Calu3 (cell line): ENCODE measurements around the gene TTC28. TPM values are rescaled to one million over a fixed set of nuclear protein-coding genes. Genes with fewer than 3 reads are reported as not detected.

Experiments
- BruUV-seq: library from RNA; stranded (reverse); fragments of 400-500 nt; replicated peaks from 2 replicates; lab custom pipeline; 2021; lab: Mats Ljungman, UMichigan
- CTCF ChIA-PET: fragments of 300-600 bp; sonication (Branson Sonifier 250); formaldehyde crosslinking; loops from one replicate; lab custom pipeline; 2022; ENCODE audit warnings: antibody characterized with exemption; lab: Charles Lee
- DNase-seq: peaks from one replicate; pipeline ENCODE4 v3.0.0; 2022
- H3K27ac Mint-ChIP-seq: one replicate; pipeline ENCODE4 v1.8.0; 2022; ENCODE audit warnings: mixed read lengths; ENCODE audit not compliant: unreplicated experiment
- H3K27me3 Mint-ChIP-seq: one replicate; pipeline ENCODE4 v1.8.0; 2022; ENCODE audit warnings: mixed read lengths; ENCODE audit not compliant: unreplicated experiment
- H3K36me3 Mint-ChIP-seq: one replicate; pipeline ENCODE4 v1.8.0; 2022; ENCODE audit warnings: mild to moderate bottlenecking, moderate library complexity, mixed read lengths; ENCODE audit not compliant: insufficient read depth, unreplicated experiment
- H3K4me1 Mint-ChIP-seq: one replicate; pipeline ENCODE4 v1.8.0; 2022; ENCODE audit warnings: mild to moderate bottlenecking, low read depth, mixed read lengths; ENCODE audit not compliant: unreplicated experiment
- H3K4me3 Mint-ChIP-seq: one replicate; pipeline ENCODE4 v1.8.0; 2022; ENCODE audit warnings: mild to moderate bottlenecking, low read depth, moderate library complexity, mixed read lengths; ENCODE audit not compliant: unreplicated experiment
- H3K9me3 Mint-ChIP-seq: one replicate; pipeline ENCODE4 v1.8.0; 2022; ENCODE audit warnings: low read depth, mixed read lengths; ENCODE audit not compliant: unreplicated experiment
- CTCF ChIP-seq: fragments of 200-600 bp; IDR thresholded peaks from one replicate; pipeline ENCODE4 v1.8.0; 2022; ENCODE audit warnings: antibody characterized with exemption; ENCODE audit not compliant: unreplicated experiment
- intact Hi-C: fragments of 100-400 bp; cut with micrococcal nuclease; formaldehyde crosslinking; loops from one replicate; pipeline ENCODE4 v1.10.0; 2022; ENCODE audit not compliant: unreplicated experiment
- total RNA-seq: library from RNA; stranded (reverse); gene quantifications from 2 replicates; pipeline ENCODE4 v1.2.3, GENCODE V29; 2022

TTC28 gene
- total RNA-seq, 1 experiment from 2014 or later = 5.2 TPM

- no peaks in the 10 kb centered on the region for H3K9me3 Mint-ChIP-seq
- DNase-seq = no peak
- no peak overlapping the region for H3K27ac Mint-ChIP-seq
- H3K4me3 Mint-ChIP-seq = no peak overlapping the region
- CTCF ChIA-PET = no interaction called here
- intact Hi-C loops = no loop called here
- no peaks in the 10 kb centered on the region for H3K36me3 Mint-ChIP-seq
- no TSS peak for BruUV-seq
- H3K27me3 Mint-ChIP-seq = peaks cover 20% of the 10 kb centered on the region
- no peaks in the 10 kb centered on the region for H3K4me1 Mint-ChIP-seq
- no peak for TF ChIP-seq CTCF
Measured at GRCh38 chr22:28222976-28223745, 456.5 kb downstream of the TTC28 start.

GRCh38 chr22:28222571-28222970 is 457.1 kb downstream of the TTC28 start:
- TF ChIP-seq CTCF = no peak
- BruUV-seq = no TSS peak
- CTCF ChIA-PET = no interaction called here

GRCh38 chr22:28222052-28222451 is 457.6 kb downstream of the TTC28 start:
- H3K27ac Mint-ChIP-seq = no peak overlapping the region
- intact Hi-C loops = no loop called here
- H3K36me3 Mint-ChIP-seq = no peaks in the 10 kb centered on the region
- BruUV-seq = no TSS peak
- no peaks in the 10 kb centered on the region for H3K4me1 Mint-ChIP-seq
- no peak overlapping the region for H3K4me3 Mint-ChIP-seq
- DNase-seq = no peak
- H3K27me3 Mint-ChIP-seq = peaks cover 20% of the 10 kb centered on the region
- CTCF ChIA-PET = interaction anchor here (0.6 kb wide), 1 partner anchor 15 kb away, joined by 3 read pairs; no protein-coding TSS in a partner anchor
- H3K9me3 Mint-ChIP-seq = no peaks in the 10 kb centered on the region
- no peak for TF ChIP-seq CTCF

More at GRCh38 chr22:28222571-28222970, 457.1 kb downstream of the TTC28 start:
- Mint-ChIP-seq H3K27ac (no peak overlapping the region), H3K4me1 (no peaks in the 10 kb centered on the region), H3K9me3 (no peaks in the 10 kb centered on the region), H3K4me3 (no peak overlapping the region), H3K27me3 (peaks cover 20% of the 10 kb centered on the region), H3K36me3 (no peaks in the 10 kb centered on the region)
- DNase-seq = no peak
- intact Hi-C loops = no loop called here

- BruUV-seq = no TSS peak
- no peak for TF ChIP-seq CTCF
- CTCF ChIA-PET = interaction anchor here (0.8 kb wide), 1 partner anchor 14 kb away, joined by 4 read pairs; no protein-coding TSS in a partner anchor
- Mint-ChIP-seq H3K4me1 (no peaks in the 10 kb centered on the region), H3K4me3 (no peak overlapping the region), H3K9me3 (no peaks in the 10 kb centered on the region), H3K27ac (no peak overlapping the region), H3K27me3 (peaks cover 9% of the 10 kb centered on the region), H3K36me3 (no peaks in the 10 kb centered on the region)
- intact Hi-C loops = no loop called here
- DNase-seq = no peak
Measured at GRCh38 chr22:28220626-28221363, 458.8 kb downstream of the TTC28 start.
